HG03064 (cell line): Measurements from ENCODE around the gene ZNF57.
A peak's percentile ranks its signal among the peaks of the same experiment; 100 is the strongest.
"Not testable (repeated sequence)": the region's sequence is repeated elsewhere in the genome, so short reads cannot be mapped to it uniquely, and the experiment has no call there.

Experiments used
- ATAC-seq: cut with Tn5 transposase; IDR thresholded peaks from one replicate; pipeline ENCODE4 v1.9.1; 2021; ENCODE audit warnings: low read depth; ENCODE audit not compliant: unreplicated experiment

ZNF57 gene

DNA sequence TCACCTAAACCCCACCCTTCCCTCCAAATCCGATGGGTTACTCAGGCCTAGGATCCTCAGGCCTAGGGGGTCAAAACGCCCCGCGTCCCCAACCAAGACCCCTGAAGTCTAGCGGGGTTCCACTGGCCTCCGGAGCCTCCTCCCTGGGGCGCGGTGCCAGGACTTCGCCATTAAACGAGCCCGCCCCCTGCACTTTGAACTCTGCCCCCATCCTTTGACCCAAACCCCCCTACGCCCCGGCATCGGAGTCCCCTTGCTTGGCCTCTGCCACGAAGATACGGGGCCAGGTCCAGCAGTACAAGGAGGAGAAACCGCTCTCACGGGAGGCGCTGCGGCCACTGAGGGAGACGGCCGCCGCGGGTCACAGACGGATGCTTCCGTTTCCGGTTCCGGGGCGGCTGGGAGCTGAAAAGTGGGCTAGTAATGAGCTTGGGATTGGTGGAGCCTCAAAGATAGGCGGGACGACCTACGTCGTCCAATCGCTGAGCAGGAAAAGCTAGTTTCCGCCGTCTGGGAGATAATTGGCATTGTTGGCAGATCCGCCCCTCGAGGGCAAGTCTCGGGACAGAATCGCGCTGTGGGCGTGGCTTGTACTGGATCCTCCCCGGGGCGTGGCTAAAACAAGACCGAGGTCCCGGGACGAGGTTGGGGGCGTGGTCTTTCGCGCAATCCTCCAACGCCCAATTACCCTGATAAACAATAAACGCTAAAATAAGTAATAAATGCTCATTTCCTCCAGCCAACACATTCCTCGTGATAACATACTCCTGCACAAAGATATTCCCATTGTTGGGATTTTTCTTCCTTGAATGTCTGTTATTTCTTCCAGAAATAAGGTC, 49.8 kb downstream of the ZNF57 start:
- ATAC-seq: peak; percentile 84

DNA sequence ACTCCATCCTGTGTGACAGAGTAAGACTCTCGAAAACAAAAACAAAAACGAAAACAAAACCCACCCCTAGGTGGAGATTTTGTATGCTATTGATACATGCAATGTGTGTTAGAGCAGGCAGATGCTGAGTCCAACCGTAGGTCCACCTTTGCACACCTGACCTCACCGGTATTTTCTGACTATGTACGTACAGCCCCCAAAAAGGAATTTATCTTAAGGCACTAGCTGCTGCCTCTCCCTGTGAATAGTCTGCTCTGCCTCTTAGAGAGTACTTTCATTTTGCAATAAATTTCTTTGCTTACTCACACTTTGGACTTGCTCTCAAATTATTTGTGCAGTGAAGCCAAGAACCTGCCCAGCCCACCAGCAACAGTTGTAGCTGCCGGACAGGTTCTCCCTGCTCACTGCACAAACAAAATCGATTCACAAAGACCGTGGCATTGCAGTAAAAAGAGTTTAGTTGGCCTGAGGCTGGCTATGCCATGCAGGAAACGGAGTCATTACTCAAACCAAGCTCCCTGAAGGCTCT, 52.3 kb downstream of the ZNF57 start:
- no peak for ATAC-seq

DNA sequence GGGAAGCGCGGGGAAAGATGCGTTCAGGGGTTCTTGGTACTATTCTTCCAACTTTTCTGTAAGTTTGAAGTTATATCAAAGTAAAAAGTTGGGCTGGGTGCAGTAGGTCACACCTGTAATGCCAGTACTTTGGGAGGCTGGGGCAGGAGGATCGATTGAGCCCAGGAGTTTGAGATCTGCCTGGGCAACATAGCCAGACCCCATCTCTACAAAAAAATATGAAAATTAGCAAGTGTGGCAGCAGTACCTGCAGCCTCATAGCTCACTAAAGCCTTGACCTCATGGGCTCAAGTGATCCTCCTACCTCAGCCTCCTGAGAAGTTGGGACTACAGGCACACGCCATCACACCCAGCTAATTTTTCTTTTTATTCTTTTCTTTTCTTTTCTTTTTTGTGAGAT, 56.4 kb downstream of the ZNF57 start:
- ATAC-seq: no peak

DNA sequence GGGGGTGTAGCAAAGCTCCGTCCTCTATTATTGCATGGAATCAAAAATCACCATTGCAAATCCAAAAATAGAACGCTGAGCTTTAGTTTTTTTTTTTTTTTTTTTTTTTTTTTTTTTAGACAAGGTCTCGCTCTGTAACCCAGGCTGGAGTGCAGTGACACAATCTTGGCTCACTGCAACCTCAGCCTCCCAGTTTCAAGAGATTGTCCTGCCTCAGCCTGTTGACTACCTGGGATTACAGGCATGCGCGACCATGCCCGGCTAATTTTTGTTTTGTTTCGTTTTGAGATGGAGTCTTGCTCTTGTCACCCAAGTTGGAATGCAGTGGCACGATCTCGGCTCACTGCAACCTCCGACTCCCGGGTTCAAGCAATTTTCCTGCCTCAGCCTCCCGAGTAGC, 59.4 kb downstream of the ZNF57 start:
- no peak for ATAC-seq

DNA sequence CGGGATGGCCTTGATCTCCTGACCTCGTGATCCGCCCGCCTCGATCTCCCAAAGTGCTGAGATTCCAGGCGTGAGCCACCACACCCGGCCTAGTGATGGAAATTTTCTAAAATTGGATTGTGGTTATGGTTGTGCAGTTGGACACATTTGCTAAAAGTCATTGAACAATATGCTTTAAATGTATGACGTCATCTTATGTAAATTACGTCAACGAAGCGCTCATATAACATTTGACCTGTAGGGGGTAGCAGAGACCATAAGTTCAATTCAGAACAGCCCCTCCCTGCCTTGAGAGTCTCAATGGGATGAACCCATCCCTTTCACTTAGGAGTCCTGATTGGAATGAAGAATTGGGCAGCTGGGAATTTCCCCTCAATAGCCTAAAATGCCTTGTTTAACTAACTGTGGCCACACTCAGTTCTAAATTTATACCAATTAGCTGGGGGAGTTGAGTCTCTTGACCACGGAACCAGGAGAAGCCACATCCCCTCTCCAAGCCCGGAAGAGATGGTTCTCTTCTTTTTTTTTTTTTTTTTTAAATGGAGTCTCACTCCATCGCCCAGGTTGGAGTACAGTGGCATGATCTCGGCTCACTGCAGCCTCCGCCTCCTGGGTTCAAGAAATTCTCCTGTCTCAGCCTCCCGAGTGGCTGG, 61.4 kb downstream of the ZNF57 start:
- no peak for ATAC-seq

DNA sequence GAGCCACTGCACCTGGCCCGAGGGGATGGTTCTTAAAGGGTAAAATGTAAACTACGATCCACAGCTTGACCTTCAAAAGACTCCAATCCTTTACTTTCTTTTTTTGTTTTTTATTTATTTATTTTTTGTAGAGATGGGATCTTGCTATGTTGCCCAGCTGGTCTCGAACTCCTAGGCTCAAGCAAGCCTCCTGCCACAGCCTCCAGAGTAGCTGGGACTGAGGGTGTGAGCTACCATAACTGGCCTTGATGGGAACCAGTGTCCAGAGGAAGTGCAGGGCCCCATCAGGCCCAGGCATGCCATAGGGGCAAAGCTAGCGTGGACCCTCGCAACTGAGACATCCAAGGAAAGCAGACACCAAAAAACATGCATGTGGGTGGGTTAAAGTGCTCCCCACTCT, 62.4 kb downstream of the ZNF57 start:
- ATAC-seq: no peak

DNA sequence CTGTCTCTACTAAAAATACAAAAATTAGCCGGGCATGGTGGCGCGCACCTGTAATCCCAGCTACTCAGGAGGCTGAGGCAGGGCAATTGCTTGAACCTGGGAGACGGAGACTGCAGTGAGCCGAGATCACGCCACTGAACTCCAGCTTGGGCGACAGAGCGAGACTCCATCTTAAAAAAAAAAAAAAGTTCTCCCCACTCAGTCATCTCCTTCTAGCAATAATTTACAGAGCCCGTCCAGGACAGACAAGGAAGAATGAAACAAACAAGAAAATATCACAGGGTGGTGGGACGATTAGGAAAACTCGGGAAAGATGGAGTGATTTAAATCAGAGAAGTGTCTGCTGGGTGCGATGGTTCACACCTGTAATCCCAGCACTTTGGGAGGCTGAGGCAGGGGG, 62.9 kb downstream of the ZNF57 start:
- ATAC-seq: not testable (repeated sequence)

DNA sequence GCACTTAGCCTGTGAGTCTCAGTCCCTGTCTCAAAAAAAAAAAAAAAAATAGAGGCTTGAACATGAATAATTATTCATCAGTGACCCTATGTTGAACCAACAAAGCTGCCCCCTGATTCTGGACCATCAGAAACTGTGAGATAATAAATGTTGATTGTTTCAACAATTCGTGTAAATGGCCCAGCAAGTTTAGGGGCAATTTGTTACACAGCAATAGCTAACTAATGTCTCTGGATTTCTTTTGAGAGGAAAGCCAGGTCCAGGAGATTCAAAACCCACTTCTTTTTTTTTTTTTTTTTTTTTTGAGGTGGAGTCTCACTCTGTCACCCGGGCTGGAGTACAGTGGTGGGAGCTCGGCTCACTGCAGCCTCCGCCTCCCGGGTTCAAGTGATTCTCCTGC, 64.1 kb downstream of the ZNF57 start:
- ATAC-seq: no peak

DNA sequence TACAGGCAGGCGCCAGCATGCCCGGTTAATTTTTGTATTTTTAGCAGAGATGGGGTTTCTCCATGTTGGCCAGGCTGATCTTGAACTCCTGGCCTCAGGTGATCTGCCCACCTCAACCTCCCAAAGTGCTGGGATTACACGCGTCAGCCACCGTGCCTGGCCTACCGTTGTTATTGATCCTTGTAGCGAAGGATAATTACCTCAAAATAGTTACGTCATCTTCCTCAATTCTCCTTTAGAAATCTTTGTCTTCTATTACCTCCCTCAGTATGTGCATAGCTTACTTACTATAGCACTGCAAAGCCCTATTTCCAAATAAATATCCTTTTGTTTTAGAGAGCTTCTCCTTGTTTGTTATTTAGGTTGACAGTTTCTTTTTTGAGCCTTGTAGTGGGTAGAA, 67.2 kb downstream of the ZNF57 start:
- no peak for ATAC-seq
